RWPE2 (cell line): Measurements from ENCODE around the gene OTOR.

Source experiments
- ATAC-seq: fragments of 200-7000 bp; cut with Tn5 transposase; 3 replicates; pipeline ENCODE4 v1.9.1; 2021; ENCODE audit warnings: low read depth
- DNase-seq: peaks from one replicate; pipeline ENCODE4 v3.0.0-alpha.2; 2020; ENCODE audit warnings: low spot score
- H3K27ac ChIP-seq: fragments of 450-650 bp; 2 replicates; pipeline ENCODE4 v1.5.1; 2017; ENCODE audit warnings: mild to moderate bottlenecking; ENCODE audit not compliant: poor library complexity, severe bottlenecking
- H3K27me3 ChIP-seq: fragments of 250-450 bp; sonication (Bioruptor Pico); 2 replicates; pipeline ENCODE4 v1.5.1; 2021; ENCODE audit warnings: mild to moderate bottlenecking, moderate library complexity; ENCODE audit not compliant: insufficient read depth, poor library complexity, severe bottlenecking
- H3K36me3 ChIP-seq: fragments of 250-450 bp; sonication (Bioruptor Pico); 2 replicates; pipeline ENCODE4 v1.5.1; 2020; ENCODE audit warnings: low read depth, mild to moderate bottlenecking, moderate library complexity
- H3K4me1 ChIP-seq: fragments of 250-450 bp; sonication (Bioruptor Pico); 2 replicates; pipeline ENCODE4 v1.5.1; 2021; ENCODE audit warnings: mild to moderate bottlenecking, moderate library complexity; ENCODE audit not compliant: insufficient read depth, poor library complexity, severe bottlenecking
- H3K4me3 ChIP-seq: fragments of 250-450 bp; sonication (Bioruptor Pico); 2 replicates; pipeline ENCODE4 v1.5.1; 2021; ENCODE audit warnings: mild to moderate bottlenecking, moderate library complexity; ENCODE audit not compliant: severe bottlenecking
- H3K9me3 ChIP-seq: fragments of 250-450 bp; sonication (Bioruptor Pico); 2 replicates; pipeline ENCODE4 v1.5.1; 2021; ENCODE audit warnings: mild to moderate bottlenecking, moderate library complexity; ENCODE audit not compliant: severe bottlenecking
- CTCF ChIP-seq: fragments of 450-650 bp; IDR thresholded peaks from one replicate; pipeline ENCODE4 v1.5.1; 2017; ENCODE audit warnings: mild to moderate bottlenecking, moderate library complexity; ENCODE audit not compliant: poor library complexity, severe bottlenecking

Gene OTOR

GRCh38 chr20:16745204-16745603, 3.0 kb upstream of the OTOR start:
- Histone ChIP-seq H3K27ac (no peak overlapping the region), H3K4me1 (no peaks in the 10 kb centered on the region), H3K36me3 (peaks cover 16% of the 10 kb centered on the region), H3K27me3 (peaks cover 6% of the 10 kb centered on the region), H3K9me3 (no peaks in the 10 kb centered on the region), H3K4me3 (no peak overlapping the region)
- TF ChIP-seq CTCF = no peak
- DNase-seq = no peak
- no peak for ATAC-seq

- Histone ChIP-seq H3K4me3 (no peak overlapping the region), H3K9me3 (no peaks in the 10 kb centered on the region), H3K27me3 (peaks cover 8% of the 10 kb centered on the region), H3K27ac (no peak overlapping the region), H3K4me1 (no peaks in the 10 kb centered on the region), H3K36me3 (no peaks in the 10 kb centered on the region)
- TF ChIP-seq CTCF = no peak
- ATAC-seq (peak; percentile 71; the same call in 2 of the 3 replicates), DNase-seq (no peak)
Measured at GRCh38 chr20:16747291-16747811, 807 bp upstream of the OTOR start.

- Histone ChIP-seq H3K4me1 (no peaks in the 10 kb centered on the region), H3K27me3 (peaks cover 8% of the 10 kb centered on the region), H3K36me3 (no peaks in the 10 kb centered on the region), H3K4me3 (no peak overlapping the region), H3K9me3 (no peaks in the 10 kb centered on the region), H3K27ac (no peak overlapping the region)
- DNase-seq (no peak), ATAC-seq (no peak)
- TF ChIP-seq CTCF = peak; percentile 8
Measured at GRCh38 chr20:16749573-16749972, 1.4 kb downstream of the OTOR start.

GRCh38 chr20:16752082-16752481, 3.9 kb downstream of the OTOR start:
- Histone ChIP-seq H3K36me3 (no peaks in the 10 kb centered on the region), H3K27me3 (peaks cover 8% of the 10 kb centered on the region), H3K4me3 (no peak overlapping the region), H3K9me3 (no peaks in the 10 kb centered on the region), H3K4me1 (no peaks in the 10 kb centered on the region), H3K27ac (no peak overlapping the region)
- ATAC-seq (no peak), DNase-seq (no peak)
- no peak for TF ChIP-seq CTCF

- Histone ChIP-seq H3K27me3 (peaks cover 8% of the 10 kb centered on the region), H3K4me3 (no peak overlapping the region), H3K27ac (no peak overlapping the region), H3K4me1 (no peaks in the 10 kb centered on the region), H3K36me3 (no peaks in the 10 kb centered on the region), H3K9me3 (no peaks in the 10 kb centered on the region)
- ATAC-seq (no peak), DNase-seq (no peak)
- TF ChIP-seq CTCF = no peak
Measured at GRCh38 chr20:16752901-16753300, 4.7 kb downstream of the OTOR start.
